ENCODE results near the gene ARHGEF39.
A peak's percentile ranks its signal among the peaks of the same experiment; 100 is the strongest.
"Not testable (repeated sequence)": the region's sequence is repeated elsewhere in the genome, so short reads cannot be mapped to it uniquely, and the experiment has no call there.

The ARHGEF39 gene

GRCh38 chr9:35616681-35617459 is 48.1 kb downstream of the ARHGEF39 start:
- DNase-seq: peak; percentile 40

- no peak for DNase-seq
Measured at GRCh38 chr9:35615981-35616680, 48.9 kb downstream of the ARHGEF39 start.

GRCh38 chr9:35612843-35613242 is 52.2 kb downstream of the ARHGEF39 start:
- DNase-seq: no peak

DNA sequence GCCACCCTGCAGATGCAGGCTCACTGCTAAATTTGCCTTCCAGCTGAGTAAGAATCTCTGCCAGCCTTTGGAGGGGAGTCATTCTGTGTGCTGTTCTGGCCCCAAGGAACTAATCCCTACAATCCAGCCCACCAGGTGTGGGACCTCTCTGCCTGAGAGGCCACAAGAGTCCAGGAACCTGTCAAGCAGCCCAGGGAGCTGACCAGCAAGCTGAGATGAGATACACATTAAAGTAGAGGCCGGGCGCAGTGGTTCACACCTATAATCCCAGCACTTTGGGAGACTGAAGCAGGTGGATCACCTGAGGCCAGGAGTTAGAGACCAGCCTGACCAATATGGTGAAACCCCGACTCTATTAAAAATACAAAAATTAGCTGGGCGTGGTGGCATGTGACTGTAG is 52.9 kb downstream of the ARHGEF39 start:
- DNase-seq: not testable (repeated sequence)

DNA sequence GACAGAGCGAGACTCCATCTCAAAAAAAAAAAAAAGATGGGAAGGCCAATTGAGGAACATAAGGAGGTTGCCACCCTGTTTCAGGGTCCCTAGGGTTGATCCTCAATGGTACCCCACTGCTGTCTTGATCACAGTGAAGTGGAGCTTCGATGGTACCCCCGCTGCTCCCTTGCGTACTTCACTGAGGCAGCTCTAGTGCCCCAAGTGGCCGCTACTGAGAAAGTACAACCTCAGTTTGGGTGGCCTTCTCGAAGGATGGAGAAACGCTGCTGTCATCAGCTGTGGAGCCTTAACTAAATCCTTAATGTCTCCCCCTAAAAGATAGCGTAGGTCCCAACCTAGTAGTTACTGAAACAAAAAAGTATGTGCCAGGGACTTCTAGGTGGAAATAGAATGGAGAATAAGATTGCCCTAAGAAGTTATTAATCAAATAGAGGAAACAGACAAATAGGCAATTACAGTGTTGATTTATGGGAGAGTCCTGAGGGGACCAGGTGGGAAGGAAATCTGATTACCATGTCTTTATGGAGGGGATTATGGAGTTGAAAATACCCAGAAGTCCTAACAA is 53.7 kb downstream of the ARHGEF39 start:
- peak; percentile 29 for DNase-seq

GRCh38 chr9:35609820-35610163 is 55.2 kb downstream of the ARHGEF39 start:
- no peak for DNase-seq
